HepG2 (cell line): Measurements from ENCODE around the gene MOG. TPM values are rescaled to one million over a fixed set of nuclear protein-coding genes. Genes with fewer than 3 reads are reported as not detected.

Experiments
- CEBPZ ChIP-seq: IDR thresholded peaks from 2 replicates; pipeline ENCODE4 v1.6.1; 2012; ENCODE audit warnings: low read length, improper control_type of control experiment
- CHD4 ChIP-seq: fragments of 200-600 bp; sonication (generic); IDR thresholded peaks from 2 replicates; pipeline ENCODE4 v1.7.0; 2017; ENCODE audit warnings: mild to moderate bottlenecking, low read length, borderline replicate concordance
- FOXJ3 ChIP-seq: sonication (generic); formaldehyde crosslinking; IDR thresholded peaks from 2 replicates; pipeline ENCODE4 v1.4.0; 2020; ENCODE audit warnings: missing genetic modification reagents, mild to moderate bottlenecking, borderline replicate concordance
- JUND ChIP-seq: sonication (generic); formaldehyde crosslinking; IDR thresholded peaks from 2 replicates; pipeline ENCODE4 v1.8.0; 2022; ENCODE audit warnings: mild to moderate bottlenecking, missing genetic modification reagents
- MEIS1 ChIP-seq: sonication (generic); formaldehyde crosslinking; IDR thresholded peaks from 2 replicates; pipeline ENCODE4 v1.9.0; 2021; ENCODE audit warnings: mild to moderate bottlenecking, missing genetic modification reagents, moderate library complexity, borderline replicate concordance
- MTA3 ChIP-seq: sonication (generic); formaldehyde crosslinking; IDR thresholded peaks from 2 replicates; pipeline ENCODE4 v1.4.0; 2020; ENCODE audit warnings: missing genetic modification reagents
- MYPOP ChIP-seq: sonication (generic); formaldehyde crosslinking; IDR thresholded peaks from 2 replicates; pipeline ENCODE4 v1.8.1; 2023; ENCODE audit warnings: mild to moderate bottlenecking, moderate library complexity, missing genetic modification reagents
- NBN ChIP-seq: fragments of 450-650 bp; conservative IDR thresholded peaks from 2 replicates; pipeline ENCODE4 v1.6.1; 2017
- RBAK ChIP-seq: sonication (generic); formaldehyde crosslinking; IDR thresholded peaks from 2 replicates; pipeline ENCODE4 v1.5.1; 2020; ENCODE audit warnings: mild to moderate bottlenecking, missing genetic modification reagents
- REXO4 ChIP-seq: sonication (generic); formaldehyde crosslinking; IDR thresholded peaks from 2 replicates; pipeline ENCODE4 v1.8.0; 2022; ENCODE audit warnings: missing genetic modification reagents, mild to moderate bottlenecking, borderline replicate concordance
- SMC3 ChIP-seq: IDR thresholded peaks from 2 replicates; pipeline ENCODE4 v1.6.1; 2011; ENCODE audit warnings: low read length, improper control_type of control experiment
- SRSF9 ChIP-seq: fragments of 200-400 bp; formaldehyde crosslinking; IDR thresholded peaks from 2 replicates; pipeline ENCODE4 v1.6.1; 2018; ENCODE audit warnings: borderline replicate concordance, mild to moderate bottlenecking, low read depth, low read length; ENCODE audit not compliant: insufficient read depth, poor library complexity, severe bottlenecking
- TARDBP ChIP-seq: sonication (generic); formaldehyde crosslinking; IDR thresholded peaks from 2 replicates; pipeline ENCODE4 v1.8.0; 2022; ENCODE audit warnings: mild to moderate bottlenecking, missing genetic modification reagents
- TBX3 ChIP-seq: fragments of 450-650 bp; IDR thresholded peaks from 2 replicates; pipeline ENCODE4 v1.6.1; 2017; ENCODE audit warnings: antibody characterized with exemption, mild to moderate bottlenecking, inconsistent platforms, borderline replicate concordance
- ZBTB14 ChIP-seq: sonication (generic); formaldehyde crosslinking; IDR thresholded peaks from 2 replicates; pipeline ENCODE4 v1.4.0; 2020; ENCODE audit warnings: missing genetic modification reagents
- ZBTB21 ChIP-seq: sonication (generic); formaldehyde crosslinking; IDR thresholded peaks from 2 replicates; pipeline ENCODE4 v1.4.0; 2020; ENCODE audit warnings: missing genetic modification reagents
- ZBTB25 ChIP-seq: IDR thresholded peaks from 2 replicates; pipeline ENCODE4 v1.6.1; 2018; ENCODE audit warnings: missing genetic modification reagents
- ZKSCAN5 ChIP-seq: sonication (generic); formaldehyde crosslinking; IDR thresholded peaks from 2 replicates; pipeline ENCODE4 v1.5.1; 2020; ENCODE audit warnings: mild to moderate bottlenecking, missing genetic modification reagents
- ZNF224 ChIP-seq: sonication (generic); formaldehyde crosslinking; IDR thresholded peaks from 2 replicates; pipeline ENCODE4 v1.5.0; 2020; ENCODE audit warnings: mild to moderate bottlenecking, missing genetic modification reagents
- ZNF34 ChIP-seq: sonication (generic); formaldehyde crosslinking; IDR thresholded peaks from 2 replicates; pipeline ENCODE4 v1.4.0; 2020; ENCODE audit warnings: mild to moderate bottlenecking, missing genetic modification reagents, borderline replicate concordance
- ZNF362 ChIP-seq: sonication (generic); formaldehyde crosslinking; IDR thresholded peaks from 2 replicates; pipeline ENCODE4 v1.4.0; 2020; ENCODE audit warnings: missing genetic modification reagents, mild to moderate bottlenecking, borderline replicate concordance
- polyA plus RNA-seq, 8 experiments: library from polyadenylated mRNA; depleted of rRNA in 3 of 8; stranded (reverse) in 7 of 8; unstranded in 1 of 8; fragments of >200 nt; fragmentation: Illumina TruSeq in 4 of 8; extraction: Trizol in 4 of 8; gene quantifications; 2 replicates each; pipeline versions ENCODE4 v1.2.1 to v1.2.3, GENCODE V29; 2011 to 2016; ENCODE audit warnings: low read depth in 4 of 8, missing spikeins in 1 of 8, mixed read lengths in 1 of 8; ENCODE audit not compliant: insufficient read depth in 1 of 8
- total RNA-seq, 5 experiments: library from RNA; depleted of rRNA; stranded (reverse); fragments of >200 nt; fragmentation: Illumina TruSeq; extraction: Trizol; gene quantifications; 2 replicates each; pipeline ENCODE4 v1.2.3, GENCODE V29; 2016; ENCODE audit warnings: low read depth in 1 of 5

Gene MOG
- total and polyA plus RNA-seq, 2 of the 13 experiments (the other 11 are each of a cell fraction or from before 2014, with no cell fraction given) = not detected

- TF ChIP-seq CEBPZ = no peak
- TF ChIP-seq REXO4 (CRISPR knock-in tag) = no peak
- TF ChIP-seq SMC3 = peak; percentile 15; the same call in 1 of the 2 replicates
- TF ChIP-seq NBN = no peak
- no peak for TF ChIP-seq FOXJ3 (CRISPR knock-in tag)
- no peak for TF ChIP-seq CHD4
- TF ChIP-seq ZKSCAN5 (CRISPR knock-in tag) = no peak
- no peak for TF ChIP-seq ZBTB21
- no peak for TF ChIP-seq MTA3 (CRISPR knock-in tag)
- TF ChIP-seq SRSF9 = no peak
- TF ChIP-seq MYPOP (CRISPR knock-in tag) = 0 out of 2 replicates have a peak, but pooled peaks have one; percentile 29
- no peak for TF ChIP-seq ZBTB25 (CRISPR knock-in tag)
- TF ChIP-seq TARDBP (CRISPR knock-in tag) = no peak
- no peak for TF ChIP-seq ZNF362 (CRISPR knock-in tag)
- TF ChIP-seq MEIS1 = no peak
- TF ChIP-seq JUND (CRISPR knock-in tag) = no peak
- no peak for TF ChIP-seq TBX3
- no peak for TF ChIP-seq RBAK (CRISPR knock-in tag)
- TF ChIP-seq ZBTB14 (CRISPR knock-in tag) = no peak
- TF ChIP-seq ZNF34 (CRISPR knock-in tag) = no peak
- no peak for TF ChIP-seq ZNF224 (CRISPR knock-in tag)
These were observed 39.5 kb downstream of the MOG start (continued) for GRCh38 chr6:29696147-29697125.
